TTC549 (cell line): ENCODE results near the gene TMEM109.

Experiments used
- FAIRE-seq: peaks from 2 replicates; lab custom pipeline; 2012; peaks lifted over from hg19 to GRCh38; lab: Jason Lieb, UNC

TMEM109 gene

DNA sequence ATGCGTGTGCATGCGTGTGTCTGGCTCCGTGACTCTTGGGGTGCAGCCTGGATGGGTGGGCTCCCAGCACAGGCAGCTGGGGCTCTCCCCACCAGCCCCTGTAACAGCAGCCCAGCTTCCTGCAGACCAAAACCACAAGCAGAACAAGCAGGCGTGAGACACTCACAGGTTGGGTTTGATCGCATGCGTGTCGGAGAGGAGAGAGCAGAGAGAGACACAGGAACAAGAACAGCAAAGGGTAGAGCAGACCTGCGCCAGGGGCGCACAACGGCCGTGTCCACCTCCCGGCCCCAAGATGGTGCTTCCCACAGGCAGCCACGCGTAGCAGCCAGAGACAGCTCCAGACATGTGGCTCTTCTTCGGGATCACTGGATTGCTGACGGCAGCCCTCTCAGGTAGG, 57.6 kb downstream of the TMEM109 start, which contains the start of gene CD6:
CD6 (plus strand) TSS at position 161 of the 400 bp plus-strand sequence; CDS start at position 347, 186 bp downstream.
- FAIRE-seq = no peak

- no peak for FAIRE-seq
These were observed 58.4 kb downstream of the TMEM109 start for GRCh38 chr11:60972182-60973030.
